Measurements from ENCODE around the gene RANBP3.

Gene RANBP3

DNA sequence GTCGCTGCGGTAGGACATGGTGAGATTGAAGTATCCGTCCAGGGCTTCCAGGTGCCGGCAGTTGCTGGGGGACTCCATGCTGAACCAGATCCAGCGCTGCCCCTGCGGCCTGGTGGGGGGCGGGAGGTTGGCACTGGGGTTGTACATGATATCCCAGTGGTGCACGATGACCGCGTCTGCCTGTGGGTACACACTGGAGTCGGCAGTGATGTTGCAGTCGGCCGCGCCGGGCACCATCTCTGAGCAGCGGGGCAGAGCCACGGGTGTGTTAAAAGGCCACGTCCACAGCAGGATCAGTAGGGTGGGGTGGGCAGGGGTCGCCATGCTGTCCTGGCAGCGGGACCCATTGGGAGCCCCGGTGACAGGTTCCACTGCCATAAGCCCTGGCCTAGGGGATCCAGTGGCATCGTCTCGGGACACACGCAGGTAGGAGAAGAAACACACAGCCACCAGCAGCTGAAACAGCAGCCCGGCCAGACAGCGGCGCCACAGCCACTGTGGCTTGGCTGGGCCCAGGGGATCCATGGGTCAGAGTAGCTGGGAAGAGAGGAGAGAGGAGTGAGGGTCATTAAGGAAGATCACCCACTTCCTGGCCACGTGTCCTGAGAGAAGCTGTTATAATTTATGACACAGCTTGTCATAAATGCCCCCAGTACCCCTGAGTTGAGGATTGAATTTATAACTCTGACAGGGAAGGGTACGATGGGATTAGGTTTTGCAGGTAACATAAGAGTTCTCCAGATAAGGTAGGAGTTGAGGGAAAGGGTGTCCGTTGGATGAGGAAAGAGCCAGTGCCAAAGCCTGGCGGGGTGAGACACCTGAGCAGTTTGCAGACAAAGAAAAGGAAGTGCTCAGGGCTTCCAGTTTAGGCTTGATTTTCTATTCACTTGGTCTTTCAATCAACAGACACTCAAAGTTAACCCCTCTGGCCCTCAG is 110.5 kb downstream of the RANBP3 start:
- H3K4me3 ChIP-seq (replicated peaks; ENCODE audit: low read depth, low read length), result no peak overlapping the region
- no peaks in the 10 kb centered on the region for H3K36me3 ChIP-seq (ENCODE audit: control insufficient read depth, insufficient read depth, low read length)
- no peaks in the 10 kb centered on the region for H3K27me3 ChIP-seq (replicated peaks; ENCODE audit: control insufficient read depth, insufficient read depth, low read length)
- TF ChIP-seq, protein P1, sequence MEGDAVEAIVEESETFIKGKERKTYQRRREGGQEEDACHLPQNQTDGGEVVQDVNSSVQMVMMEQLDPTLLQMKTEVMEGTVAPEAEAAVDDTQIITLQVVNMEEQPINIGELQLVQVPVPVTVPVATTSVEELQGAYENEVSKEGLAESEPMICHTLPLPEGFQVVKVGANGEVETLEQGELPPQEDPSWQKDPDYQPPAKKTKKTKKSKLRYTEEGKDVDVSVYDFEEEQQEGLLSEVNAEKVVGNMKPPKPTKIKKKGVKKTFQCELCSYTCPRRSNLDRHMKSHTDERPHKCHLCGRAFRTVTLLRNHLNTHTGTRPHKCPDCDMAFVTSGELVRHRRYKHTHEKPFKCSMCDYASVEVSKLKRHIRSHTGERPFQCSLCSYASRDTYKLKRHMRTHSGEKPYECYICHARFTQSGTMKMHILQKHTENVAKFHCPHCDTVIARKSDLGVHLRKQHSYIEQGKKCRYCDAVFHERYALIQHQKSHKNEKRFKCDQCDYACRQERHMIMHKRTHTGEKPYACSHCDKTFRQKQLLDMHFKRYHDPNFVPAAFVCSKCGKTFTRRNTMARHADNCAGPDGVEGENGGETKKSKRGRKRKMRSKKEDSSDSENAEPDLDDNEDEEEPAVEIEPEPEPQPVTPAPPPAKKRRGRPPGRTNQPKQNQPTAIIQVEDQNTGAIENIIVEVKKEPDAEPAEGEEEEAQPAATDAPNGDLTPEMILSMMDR (IDR thresholded peaks at IDR 0.05; ENCODE audit: insufficient read depth, low read length, poor library complexity, severe bottlenecking), result no peak
- DNase-seq (ENCODE audit: extremely low read depth, insufficient read length), result no peak
